ENCODE results near the gene GNAQ. TPM values are rescaled to one million over a fixed set of nuclear protein-coding genes. Genes with fewer than 3 reads are reported as not detected.

Gene GNAQ
- total RNA-seq, 5 donors from 2014 or later (not counting 1 experiment from before 2014, with no cell fraction given): 29.3 to 48.4 (median 38.3) TPM

DNA sequence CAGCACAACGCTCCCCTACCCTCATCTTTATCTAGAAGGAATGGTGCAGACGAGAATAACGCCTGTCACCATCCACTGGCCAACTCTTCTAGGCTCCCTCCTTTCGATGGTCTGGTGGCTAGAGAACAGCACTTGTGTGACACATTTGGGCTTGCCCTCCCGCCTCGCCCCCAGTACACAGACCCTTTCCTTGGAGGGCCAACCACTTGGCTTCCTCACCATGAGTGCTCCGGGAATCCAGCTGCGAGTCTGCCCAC is 1.4 kb downstream of the GNAQ start:
- peak overlapping the region; percentile 89 to 96 (median 90) for H3K4me3 Mint-ChIP-seq
- peak overlapping the region; percentile 68 to 82 for H3K4me3 ChIP-seq (ENCODE audit: control insufficient read depth in 1 of 2, extremely low read depth in 1 of 2, low read length in 1 of 2)
- no peak for ATAC-seq (replicated peaks in 1 of 4)

DNA sequence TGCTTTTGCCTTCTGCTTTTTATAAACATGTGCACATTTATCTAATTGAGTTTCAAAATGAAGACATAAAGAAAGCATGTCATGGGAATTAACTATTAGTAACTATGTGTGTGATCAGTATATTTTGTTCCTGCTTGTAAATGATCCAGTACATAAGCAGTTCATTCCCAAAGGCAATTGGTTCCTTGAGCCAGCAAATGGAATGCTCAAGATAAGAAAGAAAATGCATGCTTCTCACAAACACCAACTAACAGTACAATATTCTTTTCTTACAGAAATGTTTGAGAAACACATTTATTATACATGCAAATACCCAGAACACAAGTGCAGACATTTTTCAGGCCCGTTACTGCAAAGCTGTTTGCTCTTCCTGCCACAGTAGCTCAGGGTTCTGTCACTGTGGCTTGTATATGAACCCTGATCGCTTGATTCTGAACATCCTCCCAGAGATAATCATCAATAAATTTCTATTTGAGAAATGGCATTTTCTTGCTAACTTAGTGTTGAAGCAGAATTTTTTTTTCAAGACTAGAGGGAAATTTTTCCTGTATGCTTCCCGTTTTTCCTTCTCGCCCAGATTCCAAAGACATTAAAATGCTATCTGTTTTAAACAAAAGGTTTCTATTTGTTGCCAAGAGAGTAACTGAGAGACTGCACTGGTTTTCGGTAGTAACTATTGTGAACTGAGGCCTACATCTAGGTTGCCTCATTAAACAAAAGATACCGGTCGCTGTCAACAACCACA is 1.9 kb downstream of the GNAQ start:
- Histone ChIP-seq H3K9me3 (no peaks in the 10 kb centered on the region), H3K4me1 (ENCODE audit: control insufficient read depth in 1 of 2, extremely low read depth in 1 of 2, insufficient read depth in 2 of 2, low read length in 2 of 2) (peaks cover 18 to 34% of the 10 kb centered on the region in 2 experiments), H3K27me3 (replicated peaks in 1 of 2; ENCODE audit: control insufficient read depth in 2 of 2, extremely low read depth in 1 of 2, insufficient read depth in 2 of 2, low read length in 1 of 2) (no peaks in the 10 kb centered on the region), H3K36me3 (ENCODE audit: control insufficient read depth in 2 of 2, extremely low read depth in 1 of 2, insufficient read depth in 1 of 2, low read length in 1 of 2) (no peaks in the 10 kb centered on the region), H3K27ac (ENCODE audit: low read length) (peak overlapping the region; percentile 75), H3K4me3 (ENCODE audit: control insufficient read depth in 1 of 2, extremely low read depth in 1 of 2, low read length in 1 of 2) (peak overlapping the region; percentile 68 to 82)
- WGBS (ENCODE audit: insufficient coverage): 0% methylated on average over 1 of the region's 7 CpGs
- Mint-ChIP-seq H3K4me3 (peak overlapping the region; percentile 89 to 96 (median 90)), H3K27ac (peak overlapping the region; percentile 83 to 91), H3K9me3 (no peaks in the 10 kb centered on the region), H3K4me1 (peaks cover 57 to 70% (median 70%) of the 10 kb centered on the region in 3 donors), H3K27me3 (no peaks in the 10 kb centered on the region), H3K36me3 (no peaks in the 10 kb centered on the region)
- DNase-seq (peak in 9 of 35 experiments; percentile 7 to 60 (median 20)), ATAC-seq (replicated peaks in 1 of 4) (peak; percentile 24 to 35 (median 30))
- CTCF ChIA-PET: interaction anchor here (0.7 to 1.1 kb wide), 4 partner anchors 11 to 280 kb away, joined by 3 to 7 read pairs (median 4); no protein-coding TSS in a partner anchor
- POLR2A ChIA-PET: interaction anchor here in 1 of 2 donors (0.6 to 0.8 kb wide), 4 partner anchors 10 to 1360 kb away, joined by 3 to 11 read pairs (median 3); no protein-coding TSS in a partner anchor

More for the DNA sequence above, 1.4 kb downstream of the GNAQ start:
- Mint-ChIP-seq H3K27me3 (no peaks in the 10 kb centered on the region), H3K4me1 (peaks cover 61 to 74% (median 74%) of the 10 kb centered on the region in 3 donors), H3K36me3 (no peaks in the 10 kb centered on the region), H3K9me3 (no peaks in the 10 kb centered on the region), H3K27ac (peak overlapping the region; percentile 83 to 91)
- Histone ChIP-seq H3K27me3 (replicated peaks in 1 of 2; ENCODE audit: control insufficient read depth in 2 of 2, extremely low read depth in 1 of 2, insufficient read depth in 2 of 2, low read length in 1 of 2) (no peaks in the 10 kb centered on the region), H3K9me3 (no peaks in the 10 kb centered on the region), H3K36me3 (ENCODE audit: control insufficient read depth in 2 of 2, extremely low read depth in 1 of 2, insufficient read depth in 1 of 2, low read length in 1 of 2) (no peaks in the 10 kb centered on the region), H3K27ac (ENCODE audit: low read length) (peak overlapping the region; percentile 75), H3K4me1 (ENCODE audit: control insufficient read depth in 1 of 2, extremely low read depth in 1 of 2, insufficient read depth in 2 of 2, low read length in 2 of 2) (peaks cover 19 to 35% of the 10 kb centered on the region in 2 experiments)
- POLR2A ChIA-PET: interaction anchor here in 1 of 2 donors (0.8 kb wide), 1 partner anchor 11 kb away, joined by 11 read pairs; no protein-coding TSS in a partner anchor
- WGBS (ENCODE audit: insufficient coverage): 13% methylated on average over 6 of the region's 8 CpGs
- CTCF ChIA-PET: interaction anchor here in 1 of 2 donors (1.0 to 1.1 kb wide), 2 partner anchors 10 to 53 kb away, joined by 4 to 7 read pairs; no protein-coding TSS in a partner anchor
- peak in 9 of 35 experiments; percentile 0 to 51 (median 12) for DNase-seq

DNA sequence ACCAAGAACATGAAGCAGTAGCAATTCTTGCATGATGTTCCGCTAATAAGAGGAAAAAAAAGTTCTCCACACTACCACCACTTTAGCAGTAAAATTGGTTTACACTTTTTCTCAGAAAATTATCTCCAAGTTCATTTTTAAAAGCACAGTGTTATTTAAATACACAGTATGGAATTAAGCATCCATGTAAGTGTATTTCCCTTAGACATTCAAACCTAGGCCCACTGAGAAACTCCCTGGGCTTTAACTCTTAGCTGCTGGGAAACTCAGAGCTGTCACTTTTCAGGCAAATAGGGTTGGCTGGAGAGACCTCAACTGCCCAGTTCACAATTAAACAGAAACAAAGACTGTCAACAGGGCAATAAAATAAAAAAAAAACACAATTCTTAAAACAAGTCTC is 2.7 kb downstream of the GNAQ start:
- Histone ChIP-seq H3K4me3 (ENCODE audit: control insufficient read depth in 1 of 2, extremely low read depth in 1 of 2, low read length in 1 of 2) (no peak overlapping the region), H3K36me3 (ENCODE audit: control insufficient read depth in 2 of 2, extremely low read depth in 1 of 2, insufficient read depth in 1 of 2, low read length in 1 of 2) (no peaks in the 10 kb centered on the region), H3K27me3 (replicated peaks in 1 of 2; ENCODE audit: control insufficient read depth in 2 of 2, extremely low read depth in 1 of 2, insufficient read depth in 2 of 2, low read length in 1 of 2) (no peaks in the 10 kb centered on the region), H3K4me1 (ENCODE audit: control insufficient read depth in 1 of 2, extremely low read depth in 1 of 2, insufficient read depth in 2 of 2, low read length in 2 of 2) (peaks cover 18 to 33% of the 10 kb centered on the region in 2 experiments), H3K27ac (ENCODE audit: low read length) (peak overlapping the region; percentile 10), H3K9me3 (no peaks in the 10 kb centered on the region)
- H3K4me3 Mint-ChIP-seq: peak overlapping the region; percentile 89 to 96 (median 90)
- no peaks in the 10 kb centered on the region for H3K27me3 Mint-ChIP-seq
- H3K27ac Mint-ChIP-seq: peak overlapping the region; percentile 83 to 91
- ATAC-seq (replicated peaks in 1 of 4) (no peak), DNase-seq (no peak)
- no peaks in the 10 kb centered on the region for H3K36me3 Mint-ChIP-seq
- H3K4me1 Mint-ChIP-seq: peaks cover 56 to 70% (median 69%) of the 10 kb centered on the region in 3 donors
- no CpG with 5 or more reads among the region's 1 CpG for WGBS (ENCODE audit: insufficient coverage)
- ChIA-PET POLR2A (interaction anchor here in 1 of 2 donors (0.6 kb wide), 1 partner anchor 105 kb away, joined by 3 read pairs; no protein-coding TSS in a partner anchor), CTCF (interaction anchor here in 1 of 2 donors (1.0 kb wide), 1 partner anchor 94 kb away, joined by 3 read pairs; no protein-coding TSS in a partner anchor)
- H3K9me3 Mint-ChIP-seq: no peaks in the 10 kb centered on the region

DNA sequence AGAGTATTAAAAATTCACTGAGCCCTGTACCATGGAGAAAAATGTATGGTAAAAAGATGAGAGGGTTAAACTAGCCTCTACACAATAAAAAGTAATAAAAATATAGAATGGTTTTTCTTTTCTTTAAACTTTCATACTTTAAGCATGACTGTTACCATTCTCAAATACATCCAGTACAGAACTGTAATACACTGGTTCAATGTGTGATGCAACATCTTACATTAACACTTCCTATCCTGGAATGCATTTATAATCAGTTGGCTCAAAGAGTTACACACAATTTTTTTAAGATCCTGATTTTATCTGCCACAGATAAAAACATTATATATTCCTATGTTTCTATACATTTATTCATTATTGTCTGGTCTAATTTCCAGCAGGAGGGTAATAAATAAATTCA is 4.7 kb downstream of the GNAQ start:
- Histone ChIP-seq H3K27me3 (replicated peaks in 1 of 2; ENCODE audit: control insufficient read depth in 2 of 2, extremely low read depth in 1 of 2, insufficient read depth in 2 of 2, low read length in 1 of 2) (no peaks in the 10 kb centered on the region), H3K9me3 (no peaks in the 10 kb centered on the region), H3K27ac (ENCODE audit: low read length) (no peak overlapping the region), H3K36me3 (ENCODE audit: control insufficient read depth in 2 of 2, extremely low read depth in 1 of 2, insufficient read depth in 1 of 2, low read length in 1 of 2) (no peaks in the 10 kb centered on the region), H3K4me3 (ENCODE audit: control insufficient read depth in 1 of 2, extremely low read depth in 1 of 2, low read length in 1 of 2) (no peak overlapping the region), H3K4me1 (ENCODE audit: control insufficient read depth in 1 of 2, extremely low read depth in 1 of 2, insufficient read depth in 2 of 2, low read length in 2 of 2) (peaks cover 16 to 28% of the 10 kb centered on the region in 2 experiments)
- Mint-ChIP-seq H3K4me3 (no peak overlapping the region), H3K27me3 (no peaks in the 10 kb centered on the region), H3K27ac (no peak overlapping the region), H3K9me3 (no peaks in the 10 kb centered on the region), H3K36me3 (no peaks in the 10 kb centered on the region), H3K4me1 (peaks cover 58 to 73% (median 70%) of the 10 kb centered on the region in 3 donors)
- ChIA-PET CTCF (interaction anchor here in 1 of 2 donors (0.6 kb wide), 1 partner anchor 257 kb away, joined by 3 read pairs; no protein-coding TSS in a partner anchor), POLR2A (interaction anchor here in 1 of 2 donors (0.6 kb wide), 1 partner anchor 1599 kb away, joined by 5 read pairs; no protein-coding TSS in a partner anchor)
- DNase-seq (no peak), ATAC-seq (replicated peaks in 1 of 4) (no peak)

DNA sequence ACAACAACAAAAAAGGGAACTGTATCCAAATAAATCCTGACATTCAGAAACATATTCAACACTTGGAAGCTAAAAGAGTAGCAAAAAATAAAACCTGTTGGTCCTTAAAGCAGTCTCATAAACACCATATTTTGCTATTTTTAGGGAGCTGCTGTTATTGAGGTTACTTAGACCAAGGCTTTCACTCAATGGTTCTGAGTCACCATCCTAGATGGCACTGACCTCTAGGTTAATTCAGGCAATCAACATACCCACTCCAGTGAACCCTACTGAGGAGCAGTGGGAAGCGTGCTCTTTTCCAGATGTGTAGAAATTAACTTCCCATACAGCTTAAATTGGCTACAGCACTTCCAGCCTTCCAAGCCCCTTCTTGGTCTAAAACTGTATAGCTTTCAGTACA is 5.2 kb downstream of the GNAQ start:
- peaks cover 21 to 28% of the 10 kb centered on the region in 2 experiments for H3K4me1 ChIP-seq (ENCODE audit: control insufficient read depth in 1 of 2, extremely low read depth in 1 of 2, insufficient read depth in 2 of 2, low read length in 2 of 2)
- no peaks in the 10 kb centered on the region for H3K9me3 ChIP-seq
- no peaks in the 10 kb centered on the region for H3K9me3 Mint-ChIP-seq
- CTCF ChIA-PET: no interaction called here
- H3K27ac ChIP-seq (ENCODE audit: low read length): no peak overlapping the region
- H3K4me1 Mint-ChIP-seq: peaks cover 63 to 78% (median 75%) of the 10 kb centered on the region in 3 donors
- 100% methylated on average over 1 of the region's 1 CpG for WGBS (ENCODE audit: insufficient coverage)
- H3K36me3 ChIP-seq (ENCODE audit: control insufficient read depth in 2 of 2, extremely low read depth in 1 of 2, insufficient read depth in 1 of 2, low read length in 1 of 2): no peaks in the 10 kb centered on the region
- ATAC-seq (replicated peaks in 1 of 4) (no peak), DNase-seq (no peak)
- POLR2A ChIA-PET: no interaction called here
- no peaks in the 10 kb centered on the region for H3K27me3 ChIP-seq (replicated peaks in 1 of 2; ENCODE audit: control insufficient read depth in 2 of 2, extremely low read depth in 1 of 2, insufficient read depth in 2 of 2, low read length in 1 of 2)
- H3K27me3 Mint-ChIP-seq: no peaks in the 10 kb centered on the region
- no peak overlapping the region for H3K27ac Mint-ChIP-seq
- no peaks in the 10 kb centered on the region for H3K36me3 Mint-ChIP-seq
- no peak overlapping the region for H3K4me3 ChIP-seq (ENCODE audit: control insufficient read depth in 1 of 2, extremely low read depth in 1 of 2, low read length in 1 of 2)
- no peak overlapping the region for H3K4me3 Mint-ChIP-seq

DNA sequence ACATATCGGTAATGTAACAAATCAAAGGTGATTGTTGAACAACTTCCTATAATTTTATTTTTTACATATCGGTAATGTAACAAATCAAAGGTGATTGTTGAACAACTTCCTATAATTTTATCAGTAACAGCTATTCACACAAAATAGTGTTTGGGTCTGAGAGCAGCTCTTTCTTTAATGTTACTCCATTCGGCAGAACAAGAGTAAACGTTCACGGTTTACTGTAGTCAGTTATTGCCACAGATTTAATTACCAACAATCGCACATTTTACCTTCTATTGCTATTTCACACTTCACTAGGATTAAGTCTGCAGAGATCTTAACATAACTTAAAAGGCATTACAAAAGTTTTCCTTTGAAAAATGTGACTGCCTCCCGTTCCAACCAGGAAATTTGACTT is 6.4 kb downstream of the GNAQ start:
- CTCF ChIA-PET: interaction anchor here in 1 of 2 donors (0.8 to 1.7 kb wide), 2 partner anchors 10 to 49 kb away, joined by 4 to 5 read pairs; no protein-coding TSS in a partner anchor

More for the DNA sequence above, 6.4 kb downstream of the GNAQ start:
- Mint-ChIP-seq H3K27ac (no peak overlapping the region), H3K36me3 (peaks cover 6% of the 10 kb centered on the region), H3K4me3 (no peak overlapping the region), H3K9me3 (no peaks in the 10 kb centered on the region), H3K4me1 (peaks cover 74 to 83% (median 82%) of the 10 kb centered on the region in 3 donors), H3K27me3 (no peaks in the 10 kb centered on the region)
- H3K36me3 ChIP-seq (ENCODE audit: control insufficient read depth in 2 of 2, extremely low read depth in 1 of 2, insufficient read depth in 1 of 2, low read length in 1 of 2): no peaks in the 10 kb centered on the region
- POLR2A ChIA-PET: no interaction called here
- ATAC-seq (replicated peaks in 1 of 4) (no peak), DNase-seq (no peak)
- H3K27ac ChIP-seq (ENCODE audit: low read length): no peak overlapping the region
- WGBS (ENCODE audit: insufficient coverage): 87% methylated on average over 4 of the region's 7 CpGs
- H3K4me3 ChIP-seq (ENCODE audit: control insufficient read depth in 1 of 2, extremely low read depth in 1 of 2, low read length in 1 of 2): no peak overlapping the region
- H3K4me1 ChIP-seq (ENCODE audit: control insufficient read depth in 1 of 2, extremely low read depth in 1 of 2, insufficient read depth in 2 of 2, low read length in 2 of 2): peaks cover 17 to 26% of the 10 kb centered on the region in 2 experiments
- no peaks in the 10 kb centered on the region for H3K27me3 ChIP-seq (replicated peaks in 1 of 2; ENCODE audit: control insufficient read depth in 2 of 2, extremely low read depth in 1 of 2, insufficient read depth in 2 of 2, low read length in 1 of 2)
- no peaks in the 10 kb centered on the region for H3K9me3 ChIP-seq
